ENCODE measurements around the gene MSL1. TPM values are rescaled to one million over a fixed set of nuclear protein-coding genes. Genes with fewer than 3 reads are reported as not detected.
A peak's percentile ranks its signal among the peaks of the same experiment; 100 is the strongest.

The MSL1 gene
- total RNA-seq, 1 donor from 2014 or later, result 96.2 TPM

DNA sequence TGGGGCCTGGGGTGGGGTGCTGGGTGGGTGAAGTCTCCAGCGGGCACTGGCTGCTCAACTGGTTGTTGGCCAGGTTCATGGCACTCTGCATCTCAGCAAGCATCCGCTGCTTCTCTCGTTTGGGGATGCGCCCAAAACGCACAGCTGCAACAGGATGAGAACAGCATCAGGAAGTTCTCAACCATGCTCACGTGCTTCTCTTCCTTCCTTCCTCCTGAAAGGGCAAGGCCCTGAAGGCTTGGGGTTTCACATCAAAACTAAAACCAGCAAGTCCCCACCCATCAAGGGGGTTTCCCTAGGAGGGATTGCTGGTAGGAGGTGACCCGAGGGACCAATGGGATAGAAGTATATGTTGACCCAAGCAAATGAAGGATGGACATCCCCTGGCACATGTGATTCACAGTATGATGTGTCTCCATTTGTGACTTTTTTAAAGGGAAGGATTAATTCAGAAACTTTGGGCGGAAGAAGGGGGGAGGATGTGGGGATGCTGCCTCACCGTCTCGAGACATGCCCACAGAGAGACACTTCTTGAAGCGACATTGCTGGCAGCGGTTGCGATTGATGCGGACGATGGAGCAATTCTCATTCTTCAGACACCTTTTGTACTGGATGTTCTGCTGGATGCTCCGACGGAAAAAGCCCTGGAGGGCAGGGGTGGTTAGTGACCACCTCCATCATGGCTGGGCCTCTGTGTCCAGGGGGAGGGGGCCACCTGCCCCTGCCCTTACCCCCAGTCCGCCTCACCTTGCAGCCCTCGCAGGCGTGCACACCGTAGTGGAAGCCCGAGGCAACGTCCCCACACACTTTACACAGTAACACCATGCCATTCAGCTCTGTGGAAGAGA lies 25.6 kb upstream of the MSL1 start:
- Mint-ChIP-seq H3K9me3 (ENCODE audit: unreplicated experiment) (no peaks in the 10 kb centered on the region), H3K27ac (ENCODE audit: unreplicated experiment) (no peak overlapping the region), H3K4me3 (ENCODE audit: unreplicated experiment) (peak overlapping the region; percentile 38), H3K27me3 (ENCODE audit: unreplicated experiment) (peaks cover 27% of the 10 kb centered on the region), H3K36me3 (ENCODE audit: low read depth, unreplicated experiment) (peaks cover 17% of the 10 kb centered on the region), H3K4me1 (ENCODE audit: unreplicated experiment) (peaks cover 44% of the 10 kb centered on the region)
- no peak for DNase-seq (ENCODE audit: low spot score)
- TF ChIP-seq, protein P1, sequence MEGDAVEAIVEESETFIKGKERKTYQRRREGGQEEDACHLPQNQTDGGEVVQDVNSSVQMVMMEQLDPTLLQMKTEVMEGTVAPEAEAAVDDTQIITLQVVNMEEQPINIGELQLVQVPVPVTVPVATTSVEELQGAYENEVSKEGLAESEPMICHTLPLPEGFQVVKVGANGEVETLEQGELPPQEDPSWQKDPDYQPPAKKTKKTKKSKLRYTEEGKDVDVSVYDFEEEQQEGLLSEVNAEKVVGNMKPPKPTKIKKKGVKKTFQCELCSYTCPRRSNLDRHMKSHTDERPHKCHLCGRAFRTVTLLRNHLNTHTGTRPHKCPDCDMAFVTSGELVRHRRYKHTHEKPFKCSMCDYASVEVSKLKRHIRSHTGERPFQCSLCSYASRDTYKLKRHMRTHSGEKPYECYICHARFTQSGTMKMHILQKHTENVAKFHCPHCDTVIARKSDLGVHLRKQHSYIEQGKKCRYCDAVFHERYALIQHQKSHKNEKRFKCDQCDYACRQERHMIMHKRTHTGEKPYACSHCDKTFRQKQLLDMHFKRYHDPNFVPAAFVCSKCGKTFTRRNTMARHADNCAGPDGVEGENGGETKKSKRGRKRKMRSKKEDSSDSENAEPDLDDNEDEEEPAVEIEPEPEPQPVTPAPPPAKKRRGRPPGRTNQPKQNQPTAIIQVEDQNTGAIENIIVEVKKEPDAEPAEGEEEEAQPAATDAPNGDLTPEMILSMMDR (IDR thresholded peaks at IDR 0.05; ENCODE audit: unreplicated experiment), result no peak

DNA sequence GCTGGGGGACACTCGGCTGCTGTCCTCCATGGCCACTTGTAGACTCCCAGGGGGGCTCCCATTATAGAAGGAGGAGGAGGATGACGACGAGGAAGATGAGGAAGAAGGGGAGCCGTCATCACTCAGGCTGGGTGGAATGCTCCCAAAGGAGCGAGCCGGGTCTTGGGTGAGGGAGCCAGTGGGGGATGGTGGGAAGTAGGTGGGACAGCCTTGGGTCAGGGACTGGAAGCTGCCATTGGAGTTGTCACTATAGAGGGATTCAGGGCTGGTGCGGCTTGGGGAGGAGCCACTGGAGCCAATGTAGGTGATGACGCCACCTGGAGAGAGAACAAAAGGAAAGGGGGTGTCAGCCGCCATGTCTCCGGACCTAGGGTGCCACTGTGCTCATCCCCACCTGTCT lies 24.7 kb upstream of the MSL1 start:
- Mint-ChIP-seq H3K4me1 (ENCODE audit: unreplicated experiment) (peaks cover 45% of the 10 kb centered on the region), H3K36me3 (ENCODE audit: low read depth, unreplicated experiment) (peaks cover 17% of the 10 kb centered on the region), H3K27ac (ENCODE audit: unreplicated experiment) (no peak overlapping the region), H3K4me3 (ENCODE audit: unreplicated experiment) (no peak overlapping the region), H3K27me3 (ENCODE audit: unreplicated experiment) (peaks cover 30% of the 10 kb centered on the region), H3K9me3 (ENCODE audit: unreplicated experiment) (no peaks in the 10 kb centered on the region)
- DNase-seq (ENCODE audit: low spot score), result no peak
- TF ChIP-seq, protein P1 (IDR thresholded peaks at IDR 0.05; ENCODE audit: unreplicated experiment), result no peak

DNA sequence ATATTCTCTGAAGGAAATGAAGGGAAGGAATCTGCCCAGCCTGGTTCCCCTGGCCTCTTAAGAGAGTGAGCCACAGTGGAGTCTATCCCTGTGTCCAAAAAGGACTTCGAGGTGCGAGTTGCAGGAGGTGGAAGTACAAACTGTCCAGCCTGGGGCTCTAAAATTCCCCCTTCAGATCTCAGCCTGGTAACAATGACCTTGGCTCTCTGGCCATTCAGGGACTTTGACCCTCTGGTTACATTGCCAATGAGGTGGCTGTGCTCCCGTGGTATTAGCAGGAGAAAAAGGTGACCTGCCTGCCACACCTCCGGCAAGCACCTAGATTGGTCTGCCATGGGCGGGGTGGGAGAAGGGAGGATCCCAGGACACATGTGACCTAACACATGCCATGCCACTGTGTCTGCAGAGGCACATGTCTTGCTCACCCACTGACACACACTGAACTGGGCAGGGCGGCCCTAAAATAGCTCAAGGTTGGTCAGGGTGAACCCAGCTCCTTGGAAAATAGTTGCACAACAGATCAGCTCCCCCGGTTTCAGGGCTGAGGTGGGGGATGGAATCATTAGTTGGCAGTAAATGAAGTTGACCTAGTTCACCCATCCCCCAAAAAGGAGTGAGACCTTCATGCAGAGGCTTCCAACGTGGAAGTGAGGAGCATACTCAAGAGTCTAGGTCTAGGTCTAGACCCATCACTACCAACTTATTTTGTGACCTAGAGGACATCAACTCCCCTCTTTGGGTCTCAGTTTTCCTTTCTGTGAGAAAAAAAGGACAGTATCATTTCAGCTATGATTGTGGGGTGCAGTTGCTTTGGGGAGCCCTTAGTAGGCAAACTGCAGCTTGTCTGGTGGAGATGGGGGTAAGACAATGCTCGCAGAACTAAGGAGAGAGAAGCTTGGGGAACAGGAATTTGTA lies 23.6 kb upstream of the MSL1 start:
- Mint-ChIP-seq H3K9me3 (ENCODE audit: unreplicated experiment) (no peaks in the 10 kb centered on the region), H3K36me3 (ENCODE audit: low read depth, unreplicated experiment) (peaks cover 17% of the 10 kb centered on the region), H3K4me1 (ENCODE audit: unreplicated experiment) (peaks cover 45% of the 10 kb centered on the region), H3K4me3 (ENCODE audit: unreplicated experiment) (peak overlapping the region; percentile 86), H3K27ac (ENCODE audit: unreplicated experiment) (peak overlapping the region; percentile 91), H3K27me3 (ENCODE audit: unreplicated experiment) (peaks cover 33% of the 10 kb centered on the region)
- no peak for DNase-seq (ENCODE audit: low spot score)
- TF ChIP-seq, protein P1 (IDR thresholded peaks at IDR 0.05; ENCODE audit: unreplicated experiment), result no peak

DNA sequence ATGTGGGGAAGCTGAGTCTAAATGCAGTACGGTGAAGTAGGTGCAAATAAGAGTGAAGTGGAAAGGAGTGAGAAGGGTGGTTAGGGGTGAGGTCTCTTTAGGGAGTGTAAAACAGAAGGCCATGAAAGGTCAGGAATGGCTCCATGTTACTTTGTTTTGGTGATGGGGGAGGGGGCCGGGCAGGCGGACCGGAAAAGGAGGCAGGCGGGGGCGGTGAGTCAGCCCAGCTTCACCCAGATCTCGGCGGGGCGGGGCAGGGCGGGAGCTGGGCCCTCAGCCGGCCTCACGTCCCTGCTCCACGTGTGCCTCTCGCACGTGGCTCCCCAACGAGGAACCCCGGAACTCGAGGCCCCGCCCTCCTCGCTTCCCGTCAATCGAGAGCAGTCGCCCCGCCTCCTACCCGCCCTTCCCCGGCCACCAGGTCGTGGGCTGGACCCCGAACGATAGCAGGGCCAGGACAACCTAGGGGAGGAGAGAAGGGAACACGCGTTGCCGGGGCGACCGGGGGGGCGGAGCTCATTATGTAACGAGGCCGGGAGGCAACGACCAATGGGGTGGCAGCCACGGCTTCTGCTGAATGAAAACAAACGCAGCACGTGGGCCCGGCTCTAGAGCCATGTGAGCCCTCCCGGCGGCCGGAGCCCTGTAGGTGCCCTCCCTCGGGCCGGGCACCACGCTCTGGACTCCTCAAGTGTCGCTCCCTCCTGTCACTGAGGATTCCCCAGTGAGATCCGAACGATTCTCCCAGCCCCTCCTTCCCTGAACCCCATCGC lies 22.7 kb upstream of the MSL1 start:
- no peaks in the 10 kb centered on the region for H3K9me3 Mint-ChIP-seq (ENCODE audit: unreplicated experiment)
- peaks cover 15% of the 10 kb centered on the region for H3K36me3 Mint-ChIP-seq (ENCODE audit: low read depth, unreplicated experiment)
- H3K4me3 Mint-ChIP-seq (ENCODE audit: unreplicated experiment), result peak overlapping the region; percentile 89
- TF ChIP-seq, protein P1 (IDR thresholded peaks at IDR 0.05; ENCODE audit: unreplicated experiment), result no peak
- peak; percentile 81 for DNase-seq (ENCODE audit: low spot score)
- H3K27ac Mint-ChIP-seq (ENCODE audit: unreplicated experiment), result peak overlapping the region; percentile 91
- H3K4me1 Mint-ChIP-seq (ENCODE audit: unreplicated experiment), result peaks cover 51% of the 10 kb centered on the region
- peaks cover 31% of the 10 kb centered on the region for H3K27me3 Mint-ChIP-seq (ENCODE audit: unreplicated experiment)

Data from endothelial cell (in vitro differentiated cells).